Breast epithelium (tissue), 4 donors: ENCODE results near the gene RXRG. TPM values are rescaled to one million over a fixed set of nuclear protein-coding genes. Genes with fewer than 3 reads are reported as not detected.

ENCODE experiments used
- DNase-seq, 2 donors: peaks; one replicate each; pipeline ENCODE4 v3.0.0-alpha.2; 2019; ENCODE audit warnings: low spot score in 2 of 2
- H3K27ac ChIP-seq, 2 donors: fragments of 200-600 bp; sonication (generic) in 1 of 2; one replicate each; pipeline ENCODE4 v1.5.1; 2016 to 2019; ENCODE audit warnings: mild to moderate bottlenecking in 1 of 2
- H3K27me3 ChIP-seq, 2 donors: fragments of 200-600 bp; sonication (generic) in 1 of 2; one replicate each; pipeline versions ENCODE4 v1.5.1 to v1.6.0; 2017 to 2019; ENCODE audit warnings: control low read depth in 1 of 2, mild to moderate bottlenecking in 1 of 2
- H3K36me3 ChIP-seq: fragments of 200-600 bp; one replicate; pipeline ENCODE4 v1.5.1; 2019
- H3K4me1 ChIP-seq, 2 donors: fragments of 200-600 bp; sonication (generic); one replicate each; pipeline ENCODE4 v1.5.1; 2016 to 2019; ENCODE audit warnings: control low read depth in 1 of 2
- H3K4me3 ChIP-seq, 3 donors: fragments of 200-600 bp; sonication (generic); 1 replicate in 2 of 3; 2 replicates in 1 of 3; pipeline ENCODE4 v1.5.1; 2016 to 2019; ENCODE audit warnings: mild to moderate bottlenecking in 3 of 3, moderate library complexity in 2 of 3
- H3K9me3 ChIP-seq, 2 donors: fragments of 200-600 bp; sonication (generic) in 1 of 2; one replicate each; pipeline ENCODE4 v1.5.1; 2016 to 2019; ENCODE audit warnings: control low read depth in 1 of 2
- POLR2A ChIP-seq: fragments of 450-650 bp; IDR thresholded peaks from one replicate; pipeline ENCODE4 v1.6.1; 2016; ENCODE audit warnings: antibody characterized with exemption, mild to moderate bottlenecking, moderate library complexity
- POLR2AphosphoS5 ChIP-seq, 3 donors: sonication (generic); formaldehyde crosslinking; IDR thresholded peaks; one replicate each; pipeline ENCODE4 v1.6.1; 2017; ENCODE audit warnings: antibody characterized with exemption in 3 of 3
- intact Hi-C: fragments of 100-400 bp; cut with DNase I; formaldehyde crosslinking; loops from one replicate; pipeline ENCODE4 v1.15.1; 2023; ENCODE audit warnings: low total_unique reads
- total RNA-seq, 3 donors: library from RNA; depleted of rRNA; stranded (reverse); fragments of >200 nt; gene quantifications; one replicate each; pipeline ENCODE4 v1.1.0, GENCODE V29; 2016
- TF ChIP-seq, protein P1 (sequence below), 3 donors: fragments of 450-650 bp; IDR thresholded peaks; one replicate each; pipeline ENCODE4 v1.5.1; 2016 to 2017; ENCODE audit warnings: antibody characterized with exemption in 3 of 3, mild to moderate bottlenecking in 3 of 3, moderate library complexity in 3 of 3

The RXRG gene
- total RNA-seq, 3 donors from 2014 or later: 0.16 TPM; not detected in 2

DNA sequence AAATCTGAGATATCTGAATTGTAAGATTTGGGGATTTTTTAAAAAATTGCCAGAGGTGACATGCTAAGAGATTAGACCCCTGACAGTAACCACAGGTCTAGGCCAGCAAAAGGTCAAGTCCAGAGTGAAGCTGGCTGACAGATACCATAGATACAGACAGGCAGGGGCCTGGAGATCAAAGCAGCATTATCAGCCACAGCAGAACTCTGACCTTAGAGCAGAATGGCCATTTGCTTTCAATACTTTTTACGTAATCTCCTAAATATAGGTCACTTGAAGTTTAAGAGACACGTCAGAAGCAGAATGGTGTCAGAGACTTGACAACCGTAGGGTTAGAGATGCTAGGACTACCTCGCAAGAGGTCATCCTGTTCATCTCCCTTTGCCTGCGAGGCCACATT lies 40.8 kb upstream of the RXRG start:
- Histone ChIP-seq H3K36me3 (no peaks in the 10 kb centered on the region), H3K4me3 (no peak overlapping the region), H3K9me3 (no peaks in the 10 kb centered on the region), H3K4me1 (no peaks in the 10 kb centered on the region), H3K27ac (no peak overlapping the region), H3K27me3 (peaks cover 0 to 5% of the 10 kb centered on the region in 2 donors)
- TF ChIP-seq POLR2AphosphoS5 (IDR thresholded peaks at IDR 0.05) (no peak), POLR2A (no peak)
- TF ChIP-seq, protein P1, sequence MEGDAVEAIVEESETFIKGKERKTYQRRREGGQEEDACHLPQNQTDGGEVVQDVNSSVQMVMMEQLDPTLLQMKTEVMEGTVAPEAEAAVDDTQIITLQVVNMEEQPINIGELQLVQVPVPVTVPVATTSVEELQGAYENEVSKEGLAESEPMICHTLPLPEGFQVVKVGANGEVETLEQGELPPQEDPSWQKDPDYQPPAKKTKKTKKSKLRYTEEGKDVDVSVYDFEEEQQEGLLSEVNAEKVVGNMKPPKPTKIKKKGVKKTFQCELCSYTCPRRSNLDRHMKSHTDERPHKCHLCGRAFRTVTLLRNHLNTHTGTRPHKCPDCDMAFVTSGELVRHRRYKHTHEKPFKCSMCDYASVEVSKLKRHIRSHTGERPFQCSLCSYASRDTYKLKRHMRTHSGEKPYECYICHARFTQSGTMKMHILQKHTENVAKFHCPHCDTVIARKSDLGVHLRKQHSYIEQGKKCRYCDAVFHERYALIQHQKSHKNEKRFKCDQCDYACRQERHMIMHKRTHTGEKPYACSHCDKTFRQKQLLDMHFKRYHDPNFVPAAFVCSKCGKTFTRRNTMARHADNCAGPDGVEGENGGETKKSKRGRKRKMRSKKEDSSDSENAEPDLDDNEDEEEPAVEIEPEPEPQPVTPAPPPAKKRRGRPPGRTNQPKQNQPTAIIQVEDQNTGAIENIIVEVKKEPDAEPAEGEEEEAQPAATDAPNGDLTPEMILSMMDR (IDR thresholded peaks at IDR 0.05): no peak
- intact Hi-C loops: no loop called here
- DNase-seq: no peak

DNA sequence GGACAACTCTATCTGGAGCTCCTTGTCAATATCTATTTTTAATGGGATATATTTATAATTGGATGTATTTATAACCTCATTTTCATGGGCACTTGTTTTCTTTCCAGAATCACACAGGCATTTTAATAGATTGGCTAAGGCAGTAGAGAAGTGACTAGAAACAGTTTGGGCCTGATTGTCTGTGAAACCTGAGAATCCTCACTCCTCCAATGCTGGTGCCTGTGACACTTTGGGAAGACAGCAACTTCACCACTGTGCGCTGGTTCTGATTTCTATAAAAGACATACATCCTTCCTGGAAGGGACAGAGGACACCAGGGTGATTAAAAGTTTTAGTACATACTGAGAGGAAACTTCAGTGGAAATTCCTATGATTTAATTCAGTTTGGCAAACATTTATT lies 39.6 kb upstream of the RXRG start:
- no peak overlapping the region for H3K27ac ChIP-seq
- TF ChIP-seq, protein P1 (IDR thresholded peaks at IDR 0.05): no peak
- TF ChIP-seq POLR2A: no peak
- no peak for TF ChIP-seq POLR2AphosphoS5 (IDR thresholded peaks at IDR 0.05)
- no peak overlapping the region for H3K4me3 ChIP-seq
- peaks cover 0 to 5% of the 10 kb centered on the region in 2 donors for H3K27me3 ChIP-seq
- no peaks in the 10 kb centered on the region for H3K9me3 ChIP-seq
- intact Hi-C loops: no loop called here
- no peak for DNase-seq
- no peaks in the 10 kb centered on the region for H3K4me1 ChIP-seq
- no peaks in the 10 kb centered on the region for H3K36me3 ChIP-seq

DNA sequence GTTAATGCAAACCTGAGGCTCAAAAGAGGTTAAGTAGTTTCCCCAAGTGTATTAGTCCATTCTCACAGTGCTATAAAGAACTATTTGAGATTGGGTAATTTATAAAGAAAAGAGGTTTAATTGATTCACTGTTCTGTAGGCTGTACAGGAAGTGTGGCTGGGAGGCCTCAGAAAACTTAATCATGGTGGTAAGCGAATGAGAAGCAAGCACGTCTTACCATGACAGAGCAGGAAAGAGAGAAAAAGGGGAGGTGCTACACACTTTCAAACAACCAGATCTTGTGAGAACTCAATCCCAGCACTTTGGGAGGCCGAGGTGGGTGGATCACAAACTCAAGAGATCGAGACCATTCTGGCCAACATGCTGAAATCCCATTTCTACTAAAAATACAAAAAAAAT lies 38.5 kb upstream of the RXRG start:
- intact Hi-C loops: no loop called here
- Histone ChIP-seq H3K4me3 (no peak overlapping the region), H3K27me3 (peaks cover 0 to 5% of the 10 kb centered on the region in 2 donors), H3K27ac (no peak overlapping the region), H3K9me3 (no peaks in the 10 kb centered on the region), H3K4me1 (no peaks in the 10 kb centered on the region), H3K36me3 (no peaks in the 10 kb centered on the region)
- TF ChIP-seq POLR2A: no peak
- no peak for TF ChIP-seq POLR2AphosphoS5 (IDR thresholded peaks at IDR 0.05)
- TF ChIP-seq, protein P1 (IDR thresholded peaks at IDR 0.05): no peak
- DNase-seq: no peak

DNA sequence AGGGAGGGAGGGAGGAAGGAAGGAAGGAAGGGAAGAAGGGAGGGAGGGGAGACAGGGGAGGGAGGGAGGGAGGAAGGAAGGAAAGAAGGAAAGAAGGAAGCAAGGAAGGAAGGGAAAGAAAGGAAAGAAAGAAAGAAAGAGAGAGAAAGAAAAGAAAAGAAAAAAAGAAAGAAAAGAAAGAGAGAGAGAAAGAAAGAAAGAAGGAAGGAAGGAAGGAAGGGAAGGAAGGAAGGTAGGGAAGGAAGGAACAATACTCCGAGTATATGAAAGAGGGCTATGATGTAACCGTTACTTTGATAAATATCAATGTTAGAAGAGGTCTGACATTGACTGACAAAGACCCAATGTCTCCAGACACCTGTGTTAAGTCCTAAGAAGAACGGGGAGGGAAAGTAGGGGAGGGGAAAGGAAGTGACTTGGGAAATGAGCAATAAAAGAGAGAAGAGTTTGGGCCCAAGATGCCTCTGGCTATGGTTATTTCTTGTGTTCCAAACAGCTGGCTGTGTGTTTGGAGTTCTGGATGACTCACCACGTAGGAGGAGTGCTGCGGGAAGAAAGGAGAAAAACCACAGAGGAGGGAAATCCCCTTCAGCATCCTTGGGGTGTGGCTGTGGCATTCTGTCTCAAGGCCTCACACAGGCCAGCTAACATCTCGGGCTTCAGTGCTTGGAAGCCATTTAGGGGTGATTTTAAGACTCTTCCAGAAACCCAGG lies 37.0 kb upstream of the RXRG start:
- Histone ChIP-seq H3K36me3 (no peaks in the 10 kb centered on the region), H3K4me1 (no peaks in the 10 kb centered on the region), H3K9me3 (no peaks in the 10 kb centered on the region), H3K4me3 (no peak overlapping the region), H3K27ac (no peak overlapping the region), H3K27me3 (peaks cover 0 to 5% of the 10 kb centered on the region in 2 donors)
- DNase-seq: peak in 1 of 2 donors; percentile 31
- no peak for TF ChIP-seq POLR2A
- TF ChIP-seq, protein P1 (IDR thresholded peaks at IDR 0.05): no peak
- intact Hi-C loops: no loop called here

DNA sequence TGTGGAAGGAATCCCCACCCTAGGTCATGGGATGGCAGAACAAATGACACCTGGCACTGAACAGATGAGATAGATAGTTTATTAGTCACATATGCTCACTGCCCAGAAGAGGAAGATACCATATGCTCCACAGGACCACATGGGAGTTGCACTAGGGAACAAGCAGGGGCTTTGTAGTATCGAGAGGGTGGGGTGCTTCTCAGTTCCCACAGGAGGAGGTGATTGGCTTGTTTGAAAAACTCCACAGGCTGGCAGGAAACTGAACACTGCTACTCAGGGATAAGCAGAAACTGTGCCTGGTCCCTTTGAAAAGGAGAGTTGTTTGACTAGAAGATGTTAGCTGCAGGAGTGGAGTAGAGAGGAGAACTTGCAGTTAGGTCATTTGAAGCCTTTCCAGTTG lies 31.9 kb upstream of the RXRG start:
- TF ChIP-seq POLR2A (no peak), POLR2AphosphoS5 (IDR thresholded peaks at IDR 0.05) (no peak)
- TF ChIP-seq, protein P1 (IDR thresholded peaks at IDR 0.05): no peak
- Histone ChIP-seq H3K27me3 (no peaks in the 10 kb centered on the region), H3K36me3 (no peaks in the 10 kb centered on the region), H3K4me3 (no peak overlapping the region), H3K9me3 (no peaks in the 10 kb centered on the region), H3K27ac (no peak overlapping the region), H3K4me1 (no peaks in the 10 kb centered on the region)
- DNase-seq: no peak
- intact Hi-C loops: no loop called here
